K562 (cell line): Measurements from ENCODE around the gene TAF8. TPM values are rescaled to one million over a fixed set of nuclear protein-coding genes. Genes with fewer than 3 reads are reported as not detected.

Experiments
- ARNT ChIP-seq, 2 experiments: fragments of 450-650 bp; IDR thresholded peaks; 2 replicates each; pipeline ENCODE4 v1.6.1; 2016; ENCODE audit warnings: mild to moderate bottlenecking in 1 of 2
- ATF1 ChIP-seq, 2 experiments: fragments of 450-650 bp in 1 of 2; IDR thresholded peaks; 2 replicates each; pipeline ENCODE4 v1.6.1; 2016; ENCODE audit warnings: missing compliant biosample characterization in 1 of 2, missing genetic modification characterization in 1 of 2
- CEBPB ChIP-seq: fragments of 450-650 bp; IDR thresholded peaks from 2 replicates; pipeline ENCODE4 v1.6.1; 2016; ENCODE audit warnings: missing genetic modification characterization, missing compliant biosample characterization
- CXXC5 ChIP-seq: fragments of 250-450 bp; sonication (Bioruptor Pico); IDR thresholded peaks from 2 replicates; pipeline ENCODE4 v1.8.0; 2022; ENCODE audit warnings: inconsistent platforms, mild to moderate bottlenecking, moderate library complexity
- E2F6 ChIP-seq, 2 experiments: IDR thresholded peaks; 2 replicates each; pipeline ENCODE4 v1.6.1; 2011; ENCODE audit warnings: borderline replicate concordance in 1 of 2, control low read depth in 1 of 2, low read depth in 1 of 2, low read length in 1 of 2, mild to moderate bottlenecking in 1 of 2, mixed read lengths in 1 of 2, moderate library complexity in 1 of 2; ENCODE audit not compliant: insufficient read depth in 1 of 2, insufficient read length in 1 of 2, poor library complexity in 1 of 2, severe bottlenecking in 1 of 2; ENCODE audit errors: extremely low read depth in 1 of 2
- FOXK1 ChIP-seq: sonication (generic); formaldehyde crosslinking; IDR thresholded peaks from 2 replicates; pipeline ENCODE4 v1.8.0; 2022; ENCODE audit warnings: missing genetic modification reagents, mild to moderate bottlenecking, borderline replicate concordance
- GABPA ChIP-seq: fragments of 200-800 bp; sonication (Bioruptor generic); conservative IDR thresholded peaks from 2 replicates; pipeline ENCODE4 v1.6.1; 2016; ENCODE audit warnings: low read depth, missing genetic modification characterization, missing compliant biosample characterization
- MAZ ChIP-seq, 2 experiments: fragments of 450-650 bp in 1 of 2; sonication (generic) in 1 of 2; formaldehyde crosslinking; IDR thresholded peaks in 1 of 2; conservative IDR thresholded peaks in 1 of 2; 2 replicates each; pipeline versions ENCODE4 v1.4.0 to v1.5.0; 2020; ENCODE audit warnings: mild to moderate bottlenecking in 1 of 2, missing genetic modification reagents in 1 of 2
- NCOA2 ChIP-seq, 2 experiments: fragments of 450-650 bp; IDR thresholded peaks; 2 replicates each; pipeline ENCODE4 v1.6.1; 2018; ENCODE audit warnings: mild to moderate bottlenecking in 2 of 2, moderate library complexity in 1 of 2; ENCODE audit not compliant: partially characterized antibody in 2 of 2
- NFRKB ChIP-seq: fragments of 450-650 bp; IDR thresholded peaks from 2 replicates; pipeline ENCODE4 v1.6.1; 2016; ENCODE audit warnings: low read depth
- SMARCE1 ChIP-seq: fragments of 450-650 bp; IDR thresholded peaks from 2 replicates; pipeline ENCODE4 v1.7.1; 2016; ENCODE audit warnings: mild to moderate bottlenecking
- SOX6 ChIP-seq: fragments of 450-650 bp; IDR thresholded peaks from 2 replicates; pipeline ENCODE4 v1.6.1; 2014; ENCODE audit warnings: mild to moderate bottlenecking
- TEAD2 ChIP-seq: fragments of 450-650 bp; IDR thresholded peaks from 2 replicates; pipeline ENCODE4 v1.6.1; 2016; ENCODE audit warnings: missing genetic modification characterization, control low read depth, missing compliant biosample characterization
- ZNF143 ChIP-seq: sonication (generic); formaldehyde crosslinking; IDR thresholded peaks from 2 replicates; pipeline ENCODE4 v1.9.0; 2022; ENCODE audit warnings: mild to moderate bottlenecking, missing genetic modification reagents
- ZNF431 ChIP-seq: sonication (generic); formaldehyde crosslinking; IDR thresholded peaks from 2 replicates; pipeline ENCODE4 v1.8.0; 2022; ENCODE audit warnings: mild to moderate bottlenecking, missing genetic modification reagents
- ZNF586 ChIP-seq: fragments of 450-650 bp; formaldehyde crosslinking; conservative IDR thresholded peaks from 2 replicates; pipeline ENCODE4 v1.4.0; 2020; ENCODE audit warnings: mild to moderate bottlenecking, moderate library complexity
- ZNF696 ChIP-seq: fragments of 250-450 bp; sonication (Bioruptor Pico); conservative IDR thresholded peaks from 2 replicates; pipeline ENCODE4 v1.4.0; 2020; ENCODE audit warnings: mild to moderate bottlenecking, moderate library complexity
- ZNF707 ChIP-seq: fragments of 250-450 bp; sonication (Bioruptor Pico); conservative IDR thresholded peaks from 2 replicates; pipeline ENCODE4 v1.8.0; 2022; ENCODE audit warnings: inconsistent platforms, mild to moderate bottlenecking, moderate library complexity
- polyA plus RNA-seq, 8 experiments: library from polyadenylated mRNA; depleted of rRNA in 4 of 8; stranded (reverse) in 5 of 8; unstranded in 3 of 8; fragments of >200 nt; fragmentation: Nextera tagmentation in 2 of 8; fragmentation: Illumina TruSeq in 1 of 8; extraction: Ambion mirVana in 2 of 8; extraction: Trizol in 1 of 8; gene quantifications; 2 replicates each; pipeline versions ENCODE4 v1.2.1 to v1.2.3, GENCODE V29; 2011 to 2014; ENCODE audit warnings: inconsistent platforms in 1 of 8, missing spikeins in 1 of 8
- total RNA-seq, 7 experiments: library from RNA; depleted of rRNA in 6 of 7; stranded (reverse); fragments of >200 nt in 6 of 7; fragmentation: Illumina TruSeq in 2 of 7; extraction: Trizol in 2 of 7; gene quantifications; 2 replicates each; pipeline versions ENCODE4 v1.2.1 to v1.2.3, GENCODE V29; 2011 to 2021; ENCODE audit warnings: low replicate concordance in 1 of 7
- TF ChIP-seq, protein P1 (sequence below): fragments of 250-450 bp; sonication (Bioruptor Pico); IDR thresholded peaks from 2 replicates; pipeline ENCODE4 v1.8.0; 2021; ENCODE audit warnings: mild to moderate bottlenecking, moderate library complexity
- TF ChIP-seq, protein P2 (sequence below): sonication (generic); formaldehyde crosslinking; IDR thresholded peaks from 2 replicates; pipeline ENCODE4 v1.9.0; 2022; ENCODE audit warnings: mild to moderate bottlenecking, missing genetic modification reagents
- TF ChIP-seq, protein P3 (sequence below): fragments of 200-400 bp; formaldehyde crosslinking; IDR thresholded peaks from 2 replicates; pipeline ENCODE4 v1.6.1; 2017; ENCODE audit warnings: mild to moderate bottlenecking, low read depth, low read length, moderate library complexity

Gene TAF8
- total and polyA plus RNA-seq, 9 of the 15 experiments (the other 6 are each of a cell fraction or from before 2014, with no cell fraction given) = 29.4 to 84.0 (median 52.6) TPM

GRCh38 chr6:42136508-42137193 lies 86.3 kb downstream of the TAF8 start (continued):
- TF ChIP-seq ZNF707 (CRISPR knock-in tag) (no peak), NCOA2 (IDR thresholded peaks at IDR 0.05; ENCODE audit: partially characterized antibody in 2 of 2) (no peak), ZNF696 (CRISPR knock-in tag) (no peak), SMARCE1 (peak; percentile 86), ATF1 (CRISPR knock-in tag; IDR thresholded peaks at IDR 0.05) (no peak), ATF1 (tag; IDR thresholded peaks at IDR 0.05) (peak; percentile 42; the same call in 1 of the 2 replicates), NFRKB (peak; percentile 80; the same call in 1 of the 2 replicates), GABPA (tag) (no peak), ZNF431 (CRISPR knock-in tag) (no peak), ZNF143 (no peak), ARNT (IDR thresholded peaks at IDR 0.05) (no peak), MAZ (CRISPR knock-in tag; conservative IDR thresholded peaks at IDR 0.05 in 1 of 2, IDR thresholded peaks at IDR 0.05 in 1 of 2) (peak in 1 of 2 experiments; percentile 55; a peak in 2 of 4 replicates), FOXK1 (peak; percentile 41; the same call in 1 of the 2 replicates), E2F6 (IDR thresholded peaks at IDR 0.05; ENCODE audit: borderline replicate concordance in 1 of 2, extremely low read depth in 1 of 2, insufficient read depth in 1 of 2, insufficient read length in 1 of 2, low read depth in 1 of 2, low read length in 1 of 2, poor library complexity in 1 of 2, severe bottlenecking in 1 of 2) (no peak), ZNF586 (CRISPR knock-in tag) (no peak), SOX6 (0 out of 2 replicates have a peak, but pooled peaks have one; percentile 11), CXXC5 (CRISPR knock-in tag) (peak; percentile 22), CEBPB (tag) (no peak), TEAD2 (tag) (no peak)
- TF ChIP-seq, protein P1, sequence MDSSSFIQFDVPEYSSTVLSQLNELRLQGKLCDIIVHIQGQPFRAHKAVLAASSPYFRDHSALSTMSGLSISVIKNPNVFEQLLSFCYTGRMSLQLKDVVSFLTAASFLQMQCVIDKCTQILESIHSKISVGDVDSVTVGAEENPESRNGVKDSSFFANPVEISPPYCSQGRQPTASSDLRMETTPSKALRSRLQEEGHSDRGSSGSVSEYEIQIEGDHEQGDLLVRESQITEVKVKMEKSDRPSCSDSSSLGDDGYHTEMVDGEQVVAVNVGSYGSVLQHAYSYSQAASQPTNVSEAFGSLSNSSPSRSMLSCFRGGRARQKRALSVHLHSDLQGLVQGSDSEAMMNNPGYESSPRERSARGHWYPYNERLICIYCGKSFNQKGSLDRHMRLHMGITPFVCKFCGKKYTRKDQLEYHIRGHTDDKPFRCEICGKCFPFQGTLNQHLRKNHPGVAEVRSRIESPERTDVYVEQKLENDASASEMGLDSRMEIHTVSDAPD (CRISPR knock-in tag) = no peak
- TF ChIP-seq, protein P2, sequence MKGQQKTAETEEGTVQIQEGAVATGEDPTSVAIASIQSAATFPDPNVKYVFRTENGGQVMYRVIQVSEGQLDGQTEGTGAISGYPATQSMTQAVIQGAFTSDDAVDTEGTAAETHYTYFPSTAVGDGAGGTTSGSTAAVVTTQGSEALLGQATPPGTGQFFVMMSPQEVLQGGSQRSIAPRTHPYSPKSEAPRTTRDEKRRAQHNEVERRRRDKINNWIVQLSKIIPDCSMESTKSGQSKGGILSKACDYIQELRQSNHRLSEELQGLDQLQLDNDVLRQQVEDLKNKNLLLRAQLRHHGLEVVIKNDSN (CRISPR knock-in tag) = peak; percentile 31; the same call in 1 of the 2 replicates
- TF ChIP-seq, protein P3, sequence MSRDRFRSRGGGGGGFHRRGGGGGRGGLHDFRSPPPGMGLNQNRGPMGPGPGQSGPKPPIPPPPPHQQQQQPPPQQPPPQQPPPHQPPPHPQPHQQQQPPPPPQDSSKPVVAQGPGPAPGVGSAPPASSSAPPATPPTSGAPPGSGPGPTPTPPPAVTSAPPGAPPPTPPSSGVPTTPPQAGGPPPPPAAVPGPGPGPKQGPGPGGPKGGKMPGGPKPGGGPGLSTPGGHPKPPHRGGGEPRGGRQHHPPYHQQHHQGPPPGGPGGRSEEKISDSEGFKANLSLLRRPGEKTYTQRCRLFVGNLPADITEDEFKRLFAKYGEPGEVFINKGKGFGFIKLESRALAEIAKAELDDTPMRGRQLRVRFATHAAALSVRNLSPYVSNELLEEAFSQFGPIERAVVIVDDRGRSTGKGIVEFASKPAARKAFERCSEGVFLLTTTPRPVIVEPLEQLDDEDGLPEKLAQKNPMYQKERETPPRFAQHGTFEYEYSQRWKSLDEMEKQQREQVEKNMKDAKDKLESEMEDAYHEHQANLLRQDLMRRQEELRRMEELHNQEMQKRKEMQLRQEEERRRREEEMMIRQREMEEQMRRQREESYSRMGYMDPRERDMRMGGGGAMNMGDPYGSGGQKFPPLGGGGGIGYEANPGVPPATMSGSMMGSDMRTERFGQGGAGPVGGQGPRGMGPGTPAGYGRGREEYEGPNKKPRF = no peak
